Stimulated activated CD4-positive, alpha-beta T cell treated with anti-CD3 and anti-CD28 coated beads, Interleukin-1b, Interleukin-23, amount 100 ng/mL, for 1 hour (primary cell): ENCODE results near the gene CELA3A.
"Not testable (repeated sequence)": the region's sequence is repeated elsewhere in the genome, so short reads cannot be mapped to it uniquely, and the experiment has no call there.

Experiments
- DNase-seq, 2 donors: peaks; one replicate each; pipeline ENCODE4 v3.0.0-alpha.2; 2020; ENCODE audit warnings: low read depth in 2 of 2

Gene CELA3A

DNA sequence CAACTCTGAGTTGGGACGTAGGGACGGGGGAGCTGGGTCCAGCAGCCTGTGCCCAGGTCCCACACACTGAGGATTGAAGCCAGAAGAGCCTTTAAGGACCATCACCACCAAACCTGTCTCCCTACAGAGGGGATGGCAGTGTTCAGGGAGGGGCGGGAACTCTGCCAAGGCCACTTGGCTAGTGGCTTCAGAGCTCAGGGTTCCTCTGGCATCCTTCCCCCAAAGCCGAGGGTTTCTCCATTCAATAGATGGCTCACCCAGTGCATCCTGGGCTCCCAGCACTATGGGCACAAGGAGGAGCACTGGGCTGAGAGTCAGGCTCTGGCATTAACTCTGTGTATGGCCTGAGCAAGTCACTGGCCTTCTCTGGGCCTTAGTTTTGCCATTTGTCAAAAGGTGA is 20.2 kb upstream of the CELA3A start:
- DNase-seq = not testable (repeated sequence)

DNA sequence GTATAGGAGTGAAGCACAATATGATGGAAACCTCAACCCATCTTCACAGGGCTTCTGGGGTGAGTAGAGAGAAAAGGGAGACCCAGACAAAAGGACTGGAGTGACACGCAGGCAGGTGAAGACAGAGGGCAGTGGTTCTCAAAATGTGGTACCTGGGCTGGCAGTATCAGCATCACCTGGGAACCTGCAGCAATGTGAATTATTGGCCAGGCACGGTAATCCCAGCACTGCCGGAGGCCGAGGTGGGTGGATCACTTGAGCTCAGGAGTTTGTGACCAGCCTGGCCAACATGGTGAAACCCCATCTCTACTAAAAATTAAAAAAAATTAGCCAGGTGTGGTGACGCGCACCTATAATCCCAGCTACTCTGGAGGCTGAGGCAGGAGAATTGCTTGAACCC is 19.3 kb upstream of the CELA3A start:
- not testable (repeated sequence) for DNase-seq

DNA sequence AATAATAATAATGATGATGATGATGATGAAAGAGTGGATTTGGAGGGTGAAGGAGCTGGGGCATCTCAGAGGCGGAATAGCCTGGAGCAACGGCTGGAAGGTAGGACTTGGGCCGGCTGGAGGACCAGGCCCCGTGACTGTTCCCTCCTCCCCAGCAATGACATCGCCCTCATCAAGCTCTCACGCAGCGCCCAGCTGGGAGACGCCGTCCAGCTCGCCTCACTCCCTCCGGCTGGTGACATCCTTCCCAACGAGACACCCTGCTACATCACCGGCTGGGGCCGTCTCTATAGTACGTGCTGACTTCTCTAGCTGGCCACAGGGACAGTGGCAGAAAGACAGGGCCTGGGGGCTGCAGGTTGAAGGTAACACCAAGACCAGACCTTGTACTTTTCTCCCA is 17.9 kb upstream of the CELA3A start:
- DNase-seq = not testable (repeated sequence)

DNA sequence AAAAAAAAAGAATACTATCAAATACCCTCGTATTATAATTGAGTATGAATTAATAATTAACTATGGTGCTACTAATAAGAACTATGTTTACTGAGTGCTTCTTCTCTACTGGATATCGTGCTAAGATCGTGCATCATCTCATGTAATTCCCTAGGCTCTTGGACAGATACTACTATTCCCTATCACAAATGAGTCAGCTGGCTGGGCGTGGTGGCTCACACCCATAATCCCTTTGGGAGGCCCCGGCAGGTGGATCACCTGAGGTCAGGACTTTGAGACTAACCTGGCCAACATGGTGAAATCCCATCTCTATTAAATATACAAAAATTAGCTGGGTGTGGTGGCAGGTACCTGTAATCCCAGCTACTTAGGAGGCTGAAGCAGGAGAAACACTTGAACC is 15.6 kb upstream of the CELA3A start:
- DNase-seq = not testable (repeated sequence)

DNA sequence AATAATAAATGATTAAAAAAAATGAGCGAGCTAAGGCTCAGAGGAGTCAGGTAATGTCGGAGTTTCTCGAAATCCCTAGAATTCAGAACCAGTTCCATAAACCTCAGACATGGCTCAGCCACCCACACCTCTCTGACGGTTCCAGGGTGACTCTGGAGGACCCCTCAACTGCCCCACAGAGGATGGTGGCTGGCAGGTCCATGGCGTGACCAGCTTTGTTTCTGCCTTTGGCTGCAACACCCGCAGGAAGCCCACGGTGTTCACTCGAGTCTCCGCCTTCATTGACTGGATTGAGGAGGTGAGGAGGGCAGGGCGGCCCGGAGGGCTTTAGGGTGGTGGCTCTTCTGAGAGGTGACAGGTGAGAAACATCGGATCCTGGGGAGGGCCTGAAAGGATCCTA is 15.1 kb upstream of the CELA3A start:
- not testable (repeated sequence) for DNase-seq

DNA sequence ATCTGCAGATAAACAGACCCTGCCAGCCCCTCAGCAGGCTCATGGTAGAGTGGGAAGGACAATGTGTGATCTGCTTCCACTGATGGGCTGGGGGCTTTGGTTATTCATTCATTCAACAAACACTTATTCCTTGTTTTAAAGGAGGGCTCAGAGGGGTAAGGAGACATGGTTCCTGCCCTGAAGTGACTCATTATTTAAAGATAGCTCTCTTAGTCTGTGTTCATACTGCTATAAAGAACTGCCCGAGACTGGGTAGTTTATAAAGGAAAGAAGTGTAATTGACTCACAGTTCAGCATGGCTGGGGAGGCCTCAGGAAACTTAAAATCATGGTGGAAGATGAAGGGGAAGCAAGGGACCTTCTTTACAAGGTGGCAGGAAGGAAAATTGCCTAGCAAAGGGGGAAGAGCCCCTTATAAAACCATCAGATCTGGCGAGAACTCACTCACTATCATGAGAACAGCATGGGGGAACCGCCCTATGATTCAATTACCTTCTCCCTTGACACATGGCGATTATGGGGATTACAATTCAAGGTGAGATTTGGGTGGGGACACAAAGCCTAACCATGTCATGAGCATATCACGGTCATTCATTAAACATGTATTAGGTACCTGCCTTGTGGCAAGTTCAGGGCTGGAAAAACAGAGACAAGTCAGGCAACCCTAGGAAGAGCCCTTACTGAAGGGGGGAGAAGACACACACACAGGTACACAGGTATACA is 11.6 kb upstream of the CELA3A start:
- not testable (repeated sequence) for DNase-seq

DNA sequence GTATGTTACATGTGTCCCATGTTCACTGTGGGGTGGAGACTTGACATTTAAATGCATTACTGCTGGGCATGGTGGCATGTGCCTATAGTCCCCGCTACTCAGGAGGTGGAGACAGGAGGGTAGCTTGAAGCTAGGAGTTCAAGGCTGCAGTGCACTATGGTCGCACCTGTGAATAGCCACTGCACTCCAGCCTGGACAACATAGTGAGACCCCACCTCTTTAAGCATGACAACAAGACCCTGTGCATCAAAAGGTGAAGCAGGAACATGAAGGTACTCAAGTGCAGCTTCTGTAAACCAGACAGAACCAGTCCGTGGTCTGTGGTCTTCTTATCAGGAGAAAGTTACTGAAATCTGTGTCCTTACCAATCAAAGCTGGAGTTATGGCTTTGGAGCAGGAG is 9.3 kb upstream of the CELA3A start:
- not testable (repeated sequence) for DNase-seq

DNA sequence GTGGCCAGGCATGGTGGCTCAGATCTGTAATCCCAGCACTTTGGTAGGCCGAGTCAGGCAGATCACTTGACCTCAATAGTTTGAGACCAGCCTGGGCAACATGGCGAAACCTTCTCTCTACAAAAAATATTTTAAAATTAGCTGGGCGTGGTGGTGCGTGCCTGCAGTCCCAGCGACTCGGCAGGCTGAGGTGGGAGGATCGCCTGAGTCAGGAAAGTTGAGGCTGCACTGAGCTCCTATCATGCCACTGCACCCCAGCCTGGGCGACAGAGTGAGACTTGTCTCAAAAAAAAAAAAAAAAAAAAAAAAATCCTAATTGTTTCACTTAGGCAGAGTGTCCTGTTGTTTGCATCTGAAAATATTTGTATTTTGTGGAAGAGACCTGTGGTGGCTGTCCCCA is 6.7 kb upstream of the CELA3A start:
- DNase-seq = not testable (repeated sequence)

DNA sequence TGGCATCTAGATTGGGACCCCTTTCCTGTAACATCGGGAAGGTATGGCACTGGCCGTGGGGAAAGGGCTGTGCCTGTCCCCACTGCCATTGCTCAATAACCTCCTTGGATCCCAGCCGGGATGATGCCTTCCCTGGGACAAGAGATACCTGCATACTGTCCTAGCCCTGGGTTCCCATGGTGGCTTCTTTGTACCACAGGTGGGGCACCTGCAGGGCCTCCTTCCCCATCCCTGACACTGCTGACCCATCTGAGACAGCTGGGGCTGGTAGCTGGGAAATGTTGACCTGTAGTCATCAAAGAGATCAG is 4.8 kb upstream of the CELA3A start:
- DNase-seq = not testable (repeated sequence)

DNA sequence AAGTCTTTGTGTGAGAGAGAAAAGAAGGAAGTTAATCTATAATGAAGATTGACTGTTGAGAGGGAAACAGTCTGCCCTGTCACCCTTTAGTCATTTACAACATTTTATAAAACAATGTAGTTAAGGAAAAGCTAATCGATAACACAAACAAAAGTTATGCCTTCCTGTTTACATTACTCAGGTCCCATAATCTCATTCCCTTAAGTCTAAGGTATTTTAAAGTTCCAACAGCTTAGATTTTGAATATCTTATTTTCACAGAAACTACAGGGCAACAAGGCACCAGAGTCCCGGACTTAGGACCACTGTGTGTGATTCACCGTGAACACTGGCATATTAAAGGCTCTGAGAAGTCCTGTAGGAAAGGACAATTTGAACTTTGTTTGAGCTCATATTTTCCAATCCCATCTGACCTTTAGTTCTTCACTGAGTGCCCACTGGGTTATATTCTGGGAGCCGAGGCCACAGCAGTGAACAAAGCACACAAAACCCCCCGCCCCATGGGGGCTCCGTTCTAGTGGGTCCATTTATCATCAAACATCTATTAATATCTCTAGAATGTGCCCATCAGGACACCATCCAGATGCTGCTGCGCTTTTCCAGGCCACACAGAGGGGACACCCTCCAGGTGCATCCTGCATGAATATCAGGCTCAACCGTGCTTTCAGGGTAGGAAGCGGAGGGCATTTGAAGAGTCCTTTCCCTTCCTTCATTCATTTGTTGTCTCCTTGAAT is 3.4 kb upstream of the CELA3A start:
- not testable (repeated sequence) for DNase-seq

DNA sequence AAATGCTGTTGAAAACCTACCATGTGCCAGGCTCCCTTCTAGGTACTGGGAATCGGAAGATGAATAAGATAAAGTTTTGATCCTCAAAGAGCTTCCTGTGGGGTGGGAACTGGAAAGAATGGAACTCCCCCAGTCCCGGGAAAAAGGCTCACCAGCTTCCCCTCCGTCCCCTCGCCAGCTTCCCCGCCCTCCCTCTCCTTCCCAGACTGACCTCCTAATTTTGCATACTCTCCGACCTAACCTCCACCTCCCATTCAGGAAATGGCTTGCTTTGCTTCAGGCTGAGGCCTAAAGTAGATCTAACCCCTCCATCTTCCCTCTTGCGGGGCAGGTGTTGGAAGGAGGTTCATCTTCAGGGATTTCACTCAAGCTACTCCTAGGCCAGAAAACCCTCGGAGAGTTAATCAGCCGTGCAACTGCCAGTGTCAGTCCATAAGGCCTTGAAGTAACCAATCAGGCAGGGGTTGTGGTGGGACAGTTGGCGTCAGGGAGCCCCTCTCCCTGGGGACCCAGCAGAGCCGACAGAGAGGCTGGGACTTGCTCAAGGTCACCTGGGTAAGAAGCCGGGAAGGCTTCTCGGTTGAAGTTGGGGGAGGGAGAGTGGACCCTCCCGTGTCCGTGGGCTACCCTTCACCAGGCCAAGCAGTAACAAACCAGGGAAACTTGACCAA is 2.7 kb upstream of the CELA3A start:
- not testable (repeated sequence) for DNase-seq

DNA sequence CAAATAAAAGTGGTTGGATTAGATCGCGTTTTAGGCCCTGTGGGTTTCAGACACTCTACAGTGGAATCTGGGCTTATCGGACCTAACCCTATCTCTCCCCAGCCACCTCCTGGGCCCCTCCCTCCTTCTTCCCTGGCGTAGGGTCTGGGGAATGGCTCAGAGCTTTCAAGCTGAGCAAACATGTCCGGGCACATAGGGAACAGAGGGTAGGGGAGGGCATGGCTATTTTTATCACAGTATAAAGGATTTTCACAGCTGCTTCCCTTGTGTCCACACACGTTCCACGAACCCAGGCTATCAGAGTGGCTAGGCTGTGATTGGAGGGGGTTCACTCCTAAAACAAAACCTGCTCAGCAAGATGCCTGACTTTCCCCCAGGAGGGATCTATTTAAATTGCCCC is 1.8 kb upstream of the CELA3A start:
- not testable (repeated sequence) for DNase-seq

DNA sequence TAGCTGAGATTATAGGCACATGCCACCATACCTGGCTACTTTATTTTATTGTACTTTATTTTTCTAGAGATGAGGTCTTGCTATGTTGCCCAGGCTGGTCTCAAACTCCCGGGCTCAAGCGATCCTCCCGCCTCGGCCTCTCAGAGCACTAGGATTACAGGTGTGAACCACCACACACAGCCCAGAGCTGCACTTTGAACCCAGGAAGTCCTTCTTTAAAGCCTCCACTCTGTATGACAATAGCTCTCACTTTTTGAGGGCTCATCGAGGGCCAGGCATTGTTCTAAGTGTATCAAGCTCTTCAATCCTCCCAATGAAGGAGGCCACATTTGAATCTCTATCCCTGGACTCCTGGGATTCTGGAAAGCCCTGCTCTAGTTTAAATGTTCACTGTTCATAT is 1.0 kb downstream of the CELA3A start:
- DNase-seq = not testable (repeated sequence)

DNA sequence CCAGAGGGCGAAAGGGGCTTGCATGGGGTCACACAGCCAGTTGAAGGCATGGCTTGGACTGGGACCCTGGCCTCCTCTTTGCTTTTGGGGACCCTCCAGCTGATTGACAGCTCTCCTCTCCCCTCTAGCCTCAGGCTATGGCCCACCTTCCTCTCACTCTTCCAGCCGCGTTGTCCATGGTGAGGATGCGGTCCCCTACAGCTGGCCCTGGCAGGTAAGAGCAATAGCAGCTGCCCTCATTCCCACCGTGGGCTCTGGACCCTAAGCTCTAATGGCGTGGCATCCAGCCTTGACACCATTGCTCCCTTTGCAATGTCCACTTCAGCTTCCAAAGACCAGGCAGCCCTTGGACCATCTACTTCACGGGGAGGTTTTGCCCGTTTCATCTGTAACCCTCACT is 1.4 kb downstream of the CELA3A start:
- DNase-seq = not testable (repeated sequence)

DNA sequence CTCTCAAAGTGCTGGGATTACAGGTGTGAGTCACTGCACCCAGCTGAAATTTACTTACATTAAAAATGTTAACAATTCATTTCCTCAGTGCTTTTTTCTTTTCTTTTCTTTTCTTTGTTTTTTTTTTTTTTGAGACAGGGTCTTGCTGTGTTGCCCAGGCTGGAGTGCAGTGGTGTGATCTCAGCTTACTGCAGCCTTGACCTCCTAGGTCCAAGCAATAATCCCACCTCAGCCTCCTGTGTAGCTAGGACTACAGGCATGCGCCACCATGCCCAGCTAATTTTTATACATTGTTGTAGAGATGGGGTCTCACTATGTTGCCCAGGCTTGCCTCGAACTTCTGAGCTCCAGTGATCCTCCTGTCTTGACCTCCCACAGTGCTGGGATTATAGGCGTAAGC is 2.5 kb downstream of the CELA3A start:
- DNase-seq = not testable (repeated sequence)

DNA sequence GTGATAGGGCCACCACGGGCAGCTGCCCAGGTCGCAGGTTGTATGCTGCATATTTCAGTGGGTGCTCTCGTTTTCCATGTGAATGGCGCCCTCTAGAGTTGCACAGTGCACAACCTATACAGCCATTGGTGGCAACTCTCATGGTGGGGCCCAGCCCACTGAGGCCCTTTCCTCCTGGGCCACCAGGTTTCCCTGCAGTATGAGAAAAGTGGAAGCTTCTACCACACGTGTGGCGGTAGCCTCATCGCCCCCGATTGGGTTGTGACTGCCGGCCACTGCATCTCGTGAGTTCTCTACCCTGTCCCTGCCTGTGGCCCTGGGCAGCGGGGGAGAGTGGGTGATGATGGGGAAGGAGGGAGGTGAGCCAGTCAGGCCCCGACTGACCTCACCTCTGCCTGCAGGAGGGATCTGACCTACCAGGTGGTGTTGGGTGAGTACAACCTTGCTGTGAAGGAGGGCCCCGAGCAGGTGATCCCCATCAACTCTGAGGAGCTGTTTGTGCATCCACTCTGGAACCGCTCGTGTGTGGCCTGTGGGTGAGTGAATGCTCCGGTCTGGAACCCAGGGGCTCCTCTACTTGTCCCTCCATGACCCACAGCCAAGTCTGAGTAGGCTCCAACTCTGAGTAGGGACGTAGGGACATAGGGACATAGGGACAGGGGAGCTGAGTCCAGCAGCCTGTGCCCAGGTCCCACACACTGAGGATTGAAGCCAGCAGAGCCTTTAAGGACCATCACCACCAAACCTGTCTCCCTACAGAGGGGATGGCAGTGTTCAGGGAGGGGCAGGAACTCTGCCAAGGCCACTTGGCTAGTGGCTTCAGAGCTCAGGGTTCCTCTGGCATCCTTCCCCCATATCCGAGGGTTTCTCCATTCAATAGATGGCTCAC is 4.0 kb downstream of the CELA3A start:
- DNase-seq = not testable (repeated sequence)

DNA sequence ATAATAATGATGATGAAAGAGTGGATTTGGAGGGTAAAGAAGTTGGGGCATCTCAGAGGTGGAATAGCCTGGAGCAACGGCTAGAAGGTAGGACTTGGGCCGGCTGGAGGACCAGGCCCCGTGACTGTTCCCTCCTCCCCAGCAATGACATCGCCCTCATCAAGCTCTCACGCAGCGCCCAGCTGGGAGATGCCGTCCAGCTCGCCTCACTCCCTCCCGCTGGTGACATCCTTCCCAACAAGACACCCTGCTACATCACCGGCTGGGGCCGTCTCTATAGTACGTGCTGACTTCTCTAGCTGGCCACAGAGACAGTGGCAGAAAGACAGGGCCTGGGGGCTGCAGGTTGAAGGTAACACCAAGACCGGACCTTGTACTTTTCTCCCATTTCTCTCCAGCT is 5.3 kb downstream of the CELA3A start:
- not testable (repeated sequence) for DNase-seq

DNA sequence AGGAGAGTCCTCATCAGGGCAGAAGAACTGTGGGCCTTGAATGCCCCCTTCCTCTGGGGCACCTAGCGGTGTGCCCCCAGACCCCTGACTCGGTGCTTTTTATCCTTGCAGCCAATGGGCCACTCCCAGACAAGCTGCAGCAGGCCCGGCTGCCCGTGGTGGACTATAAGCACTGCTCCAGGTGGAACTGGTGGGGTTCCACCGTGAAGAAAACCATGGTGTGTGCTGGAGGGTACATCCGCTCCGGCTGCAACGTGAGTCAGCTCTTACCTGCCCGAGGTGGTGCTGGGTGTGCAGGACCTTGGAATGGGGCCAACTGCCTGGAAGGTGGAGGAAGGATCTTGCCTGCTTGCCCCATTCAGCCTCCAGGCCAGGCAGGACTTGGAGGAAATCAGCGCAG is 5.8 kb downstream of the CELA3A start:
- not testable (repeated sequence) for DNase-seq

DNA sequence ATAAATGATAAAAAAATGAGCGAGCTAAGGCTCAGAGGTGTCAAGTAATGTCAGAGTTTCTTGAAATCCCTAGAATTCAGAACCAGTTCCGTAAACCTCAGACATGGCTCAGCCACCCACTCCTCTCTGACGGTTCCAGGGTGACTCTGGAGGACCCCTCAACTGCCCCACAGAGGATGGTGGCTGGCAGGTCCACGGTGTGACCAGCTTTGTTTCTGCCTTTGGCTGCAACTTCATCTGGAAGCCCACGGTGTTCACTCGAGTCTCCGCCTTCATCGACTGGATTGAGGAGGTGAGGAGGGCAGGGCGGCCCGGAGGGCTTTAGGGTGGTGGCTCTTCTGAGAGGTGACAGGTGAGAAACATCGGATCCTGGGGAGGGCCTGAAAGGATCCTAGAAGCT is 8.1 kb downstream of the CELA3A start:
- not testable (repeated sequence) for DNase-seq

DNA sequence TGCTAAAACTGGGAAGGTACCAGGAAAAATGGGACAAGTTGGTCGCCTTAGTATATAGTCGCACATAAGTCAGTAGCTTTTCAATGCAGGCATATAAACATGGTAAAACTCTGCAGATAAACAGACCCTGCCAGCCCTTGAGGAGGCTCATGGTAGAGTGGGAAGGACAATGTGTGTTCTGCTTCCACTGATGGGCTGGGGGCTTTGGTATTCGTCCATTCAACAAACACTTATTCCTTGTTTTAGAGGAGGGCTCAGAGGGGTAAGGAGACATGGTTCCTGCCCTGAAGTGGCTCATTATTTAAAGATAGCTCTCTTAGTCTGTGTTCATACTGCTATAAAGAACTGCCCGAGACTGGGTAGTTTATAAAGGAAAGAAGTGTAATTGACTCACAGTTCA is 11.3 kb downstream of the CELA3A start:
- DNase-seq = not testable (repeated sequence)

DNA sequence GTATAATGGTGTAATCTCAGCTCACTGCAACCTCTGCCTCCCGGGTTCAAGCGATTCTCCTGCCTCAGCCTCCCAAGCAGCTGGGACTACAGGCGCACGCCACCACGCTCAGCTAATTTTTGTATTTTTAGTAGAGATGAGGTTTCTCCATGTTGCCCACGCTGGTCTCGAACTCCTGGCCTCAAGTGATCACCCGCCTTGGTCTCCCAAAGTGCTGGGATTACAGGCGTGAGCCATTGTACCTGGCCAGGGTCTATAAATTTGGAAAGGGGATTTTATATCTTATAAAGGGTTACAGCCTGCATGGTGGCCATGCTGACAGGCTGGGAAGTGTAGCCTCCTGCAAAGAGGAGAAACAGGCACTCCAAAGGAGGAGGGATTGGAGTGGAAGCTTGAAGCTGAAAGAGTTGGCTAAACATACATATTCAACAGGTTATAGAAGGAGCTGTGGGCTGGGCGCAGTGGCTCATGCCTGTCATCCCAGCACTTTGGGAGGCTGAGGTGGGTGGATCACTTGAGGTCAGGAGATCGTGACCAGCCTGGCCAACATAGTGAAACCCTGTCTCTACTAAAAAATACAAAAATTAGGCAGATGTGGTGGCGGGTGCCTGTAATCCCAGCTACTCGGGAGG is 13.2 kb downstream of the CELA3A start:
- not testable (repeated sequence) for DNase-seq
